ENCODE measurements around the gene C12orf60.

DNA sequence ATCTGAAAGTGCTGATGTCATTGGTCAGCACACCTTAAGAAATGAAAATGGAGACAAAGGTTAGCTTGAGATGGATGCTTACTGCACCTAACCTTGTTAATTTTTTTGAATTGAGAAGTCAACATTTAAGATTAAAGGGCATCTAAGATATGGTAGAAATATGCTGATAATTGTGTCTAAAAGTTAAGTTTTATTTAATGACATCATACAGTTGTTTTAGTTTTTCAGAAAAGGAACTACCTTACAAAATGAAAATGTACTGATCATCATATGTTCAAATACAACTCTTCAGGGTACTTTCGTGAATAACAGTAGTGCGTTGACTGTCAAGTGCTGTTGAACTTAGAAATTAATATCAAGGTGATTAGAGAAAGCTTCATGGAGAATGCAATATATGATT, 8.0 kb downstream of the C12orf60 start:
- TF ChIP-seq CTCF (IDR thresholded peaks at IDR 0.05; ENCODE audit: poor library complexity) (no peak), EZH2 (IDR thresholded peaks at IDR 0.05; ENCODE audit: borderline replicate concordance) (no peak)
